K562 (cell line): ENCODE data around the gene TEX38. TPM values are rescaled to one million over a fixed set of nuclear protein-coding genes. Genes with fewer than 3 reads are reported as not detected.

Experiments used
- ATAC-seq: fragments of 200-7000 bp; cut with Tn5 transposase; 3 replicates; pipeline ENCODE4 v1.9.1; 2020; ENCODE audit warnings: moderate library complexity
- BruUV-seq: library from RNA; stranded (reverse); fragments of 400-500 nt; replicated peaks from 2 replicates; lab custom pipeline; 2021; lab: Mats Ljungman, UMichigan
- CTCF ChIA-PET: fragments of 300-600 bp; formaldehyde crosslinking; extraction: SDS; loops from one replicate; lab custom pipeline; 2021; ENCODE audit warnings: low intra/inter-chr PET ratio; lab: Yijun Ruan, JAX
- POLR2A ChIA-PET: fragments of 300-600, 350-650 bp; sonication (Branson Sonifier 250); formaldehyde crosslinking; extraction: SDS; loops from one replicate; lab custom pipeline; 2021; ENCODE audit warnings: antibody characterized with exemption, inconsistent platforms; lab: Yijun Ruan, JAX
- DNase-seq, 4 experiments: peaks; one replicate each; pipeline versions ENCODE4 v3.0.0 to v3.0.0-alpha.2; 2011 to 2018; ENCODE audit warnings: low spot score in 3 of 4, mixed read lengths in 3 of 4; ENCODE audit errors: extremely low read depth in 1 of 4
- FAIRE-seq: peaks from 2 replicates; lab custom pipeline; 2011; peaks lifted over from hg19 to GRCh38; lab: Jason Lieb, UNC
- H2AFZ ChIP-seq: 2 replicates; pipeline ENCODE4 v1.6.0; 2011; ENCODE audit warnings: low read depth, low read length, control low read depth, inconsistent platforms
- H3K27ac ChIP-seq: fragments of 200-600 bp; 3 replicates; pipeline ENCODE4 v1.8.0; 2011; ENCODE audit warnings: low read depth, mild to moderate bottlenecking, control low read depth, inconsistent platforms, low read length, moderate library complexity, mixed read lengths; ENCODE audit errors: extremely low read depth
- H3K27me3 ChIP-seq, 2 experiments: fragments of 300-600 bp in 1 of 2; 2 replicates in 1 of 2; 3 replicates in 1 of 2; pipeline versions ENCODE4 v1.6.0 to v1.8.0; 2011; ENCODE audit warnings: inconsistent platforms in 2 of 2, low read length in 2 of 2, mild to moderate bottlenecking in 1 of 2, mixed read lengths in 1 of 2, moderate library complexity in 1 of 2; ENCODE audit not compliant: control insufficient read depth in 2 of 2, insufficient read depth in 2 of 2
- H3K36me3 ChIP-seq: fragments of 300-600 bp; 3 replicates; pipeline ENCODE4 v1.8.0; 2011; ENCODE audit warnings: mild to moderate bottlenecking, low read length, inconsistent platforms; ENCODE audit not compliant: control insufficient read depth, insufficient read depth
- H3K4me1 ChIP-seq, 2 experiments: fragments of 200-600 bp in 1 of 2; replicated peaks in 1 of 2; 2 replicates in 1 of 2; 3 replicates in 1 of 2; pipeline versions ENCODE4 v1.5.1 to v1.8.0; 2011; ENCODE audit warnings: inconsistent platforms in 2 of 2, low read length in 2 of 2, mild to moderate bottlenecking in 1 of 2, mixed read lengths in 1 of 2, moderate library complexity in 1 of 2; ENCODE audit not compliant: control insufficient read depth in 2 of 2, insufficient read depth in 2 of 2
- H3K4me2 ChIP-seq: 2 replicates; pipeline ENCODE4 v1.6.1; 2011; ENCODE audit warnings: low read length, control low read depth, inconsistent platforms, mixed read lengths; ENCODE audit not compliant: insufficient read depth
- H3K4me3 ChIP-seq: fragments of 200-600 bp; sonication (generic), shearing (Covaris generic); 2 replicates; pipeline ENCODE4 v1.5.1; 2016; ENCODE audit warnings: control low read depth, inconsistent platforms
- H3K79me2 ChIP-seq: fragments of 200-600 bp; 3 replicates; pipeline ENCODE4 v1.8.0; 2011; ENCODE audit warnings: low read length, inconsistent platforms; ENCODE audit not compliant: control insufficient read depth, insufficient read depth
- H3K9ac ChIP-seq, 2 experiments: 2 replicates each; pipeline versions ENCODE4 v1.6.0 to v1.6.1; 2011; ENCODE audit warnings: low read depth in 2 of 2, low read length in 2 of 2, control low read depth in 1 of 2, inconsistent platforms in 1 of 2, mild to moderate bottlenecking in 1 of 2, mixed read lengths in 1 of 2; ENCODE audit not compliant: insufficient read depth in 1 of 2
- H3K9me1 ChIP-seq: one replicate; pipeline ENCODE4 v1.6.0; 2011; ENCODE audit warnings: inconsistent platforms, mild to moderate bottlenecking, low read length, moderate library complexity; ENCODE audit not compliant: control insufficient read depth, insufficient read depth
- H3K9me3 ChIP-seq: replicated peaks from 2 replicates; pipeline ENCODE4 v1.5.1; 2011; ENCODE audit warnings: low read depth, low read length, inconsistent platforms; ENCODE audit not compliant: control insufficient read depth, insufficient read depth
- H4K20me1 ChIP-seq: replicated peaks from 2 replicates; pipeline ENCODE4 v1.6.1; 2011; ENCODE audit warnings: low read length, inconsistent platforms, mixed read lengths; ENCODE audit not compliant: control insufficient read depth, insufficient read depth
- ASH1L ChIP-seq: fragments of 450-650 bp; IDR thresholded peaks from 2 replicates; pipeline ENCODE4 v1.6.1; 2018; ENCODE audit warnings: borderline replicate concordance, mild to moderate bottlenecking, low read depth; ENCODE audit not compliant: partially characterized antibody
- CREBBP ChIP-seq: IDR thresholded peaks from one replicate; pipeline ENCODE4 v1.6.1; 2012; ENCODE audit warnings: low read depth, mild to moderate bottlenecking, control low read depth, inconsistent platforms, low read length
- DNMT1 ChIP-seq: fragments of 450-650 bp; IDR thresholded peaks from 2 replicates; pipeline ENCODE4 v1.6.1; 2016; ENCODE audit warnings: antibody characterized with exemption, mild to moderate bottlenecking
- KLF13 ChIP-seq: fragments of 450-650 bp; IDR thresholded peaks from 2 replicates; pipeline ENCODE4 v1.6.1; 2016; ENCODE audit warnings: missing genetic modification characterization, low read depth, mild to moderate bottlenecking, missing compliant biosample characterization, moderate library complexity, borderline replicate concordance
- MIER1 ChIP-seq: fragments of 450-650 bp; IDR thresholded peaks from 2 replicates; pipeline ENCODE4 v1.6.1; 2016; ENCODE audit warnings: antibody characterized with exemption, mild to moderate bottlenecking, low read depth
- NFIX ChIP-seq: fragments of 250-450 bp; sonication (Bioruptor Pico); IDR thresholded peaks from 2 replicates; pipeline ENCODE4 v1.4.0; 2020; ENCODE audit warnings: low read depth, mild to moderate bottlenecking, moderate library complexity
- NRF1 ChIP-seq, 2 experiments: fragments of 450-650 bp; IDR thresholded peaks in 1 of 2; conservative IDR thresholded peaks in 1 of 2; 2 replicates each; pipeline ENCODE4 v1.6.1; 2014; ENCODE audit warnings: mild to moderate bottlenecking in 2 of 2
- PTTG1 ChIP-seq: fragments of 450-650 bp; IDR thresholded peaks from 2 replicates; pipeline ENCODE4 v1.6.1; 2016; ENCODE audit warnings: low read depth, mild to moderate bottlenecking, missing genetic modification characterization, missing compliant biosample characterization
- SIN3A ChIP-seq, 2 experiments: fragments of 150-350 bp in 1 of 2; IDR thresholded peaks; 2 replicates each; pipeline ENCODE4 v1.6.1; 2011 to 2016; ENCODE audit warnings: borderline replicate concordance in 2 of 2, low read depth in 2 of 2, low read length in 2 of 2, mild to moderate bottlenecking in 2 of 2, moderate library complexity in 2 of 2; ENCODE audit not compliant: control insufficient read depth in 1 of 2
- STAT6 ChIP-seq: sonication (generic); formaldehyde crosslinking; IDR thresholded peaks from 2 replicates; pipeline ENCODE4 v1.8.1; 2023; ENCODE audit warnings: mild to moderate bottlenecking, missing genetic modification reagents
- ZC3H8 ChIP-seq: fragments of 450-650 bp; IDR thresholded peaks from 2 replicates; pipeline ENCODE4 v1.6.1; 2017
- ZFP91 ChIP-seq: sonication (generic); formaldehyde crosslinking; IDR thresholded peaks from 2 replicates; pipeline ENCODE4 v1.8.0; 2022; ENCODE audit warnings: mild to moderate bottlenecking, missing genetic modification reagents
- ZNF146 ChIP-seq: IDR thresholded peaks from one replicate; pipeline ENCODE4 v1.6.1; 2018; ENCODE audit warnings: missing compliant biosample characterization; ENCODE audit not compliant: unreplicated experiment
- ZNF24 ChIP-seq: fragments of 450-650 bp; IDR thresholded peaks from 2 replicates; pipeline ENCODE4 v1.6.1; 2016
- WGBS: fragments of 100-300 bp; shearing (Covaris generic); methylation state at CpG from one replicate; pipeline ENCODE4 v1.1.6; 2016; ENCODE audit warnings: low coverage, mixed read lengths; ENCODE audit not compliant: insufficient coverage; ENCODE audit errors: missing lambda C conversion rate; 5-methylcytosine and 5-hydroxymethylcytosine counted together
- in situ Hi-C: fragments of 300-500 bp; cut with MboI; formaldehyde crosslinking; loops from 4 replicates; pipeline ENCODE4 v1.15.0; 2018; ENCODE audit warnings: inconsistent platforms, mixed read lengths
- intact Hi-C: fragments of 100-400 bp; cut with micrococcal nuclease; formaldehyde crosslinking; loops from 2 replicates; pipeline ENCODE4 v1.14.2; 2022
- polyA plus RNA-seq, 8 experiments: library from polyadenylated mRNA; depleted of rRNA in 4 of 8; stranded (reverse) in 5 of 8; unstranded in 3 of 8; fragments of >200 nt; fragmentation: Nextera tagmentation in 2 of 8; fragmentation: Illumina TruSeq in 1 of 8; extraction: Ambion mirVana in 2 of 8; extraction: Trizol in 1 of 8; gene quantifications; 2 replicates each; pipeline versions ENCODE4 v1.2.1 to v1.2.3, GENCODE V29; 2011 to 2014; ENCODE audit warnings: inconsistent platforms in 1 of 8, missing spikeins in 1 of 8
- total RNA-seq, 7 experiments: library from RNA; depleted of rRNA in 6 of 7; stranded (reverse); fragments of >200 nt in 6 of 7; fragmentation: Illumina TruSeq in 2 of 7; extraction: Trizol in 2 of 7; gene quantifications; 2 replicates each; pipeline versions ENCODE4 v1.2.1 to v1.2.3, GENCODE V29; 2011 to 2021; ENCODE audit warnings: low replicate concordance in 1 of 7

Gene TEX38
- total and polyA plus RNA-seq, 9 of the 15 experiments (the other 6 are each of a cell fraction or from before 2014, with no cell fraction given): not detected

GRCh38 chr1:46679789-46680573, 8.3 kb downstream of the TEX38 start:
- ATAC-seq: no peak
- no peak for FAIRE-seq
- Histone ChIP-seq H2AFZ (no peak overlapping the region), H3K27ac (no peak overlapping the region), H3K79me2 (no peaks in the 10 kb centered on the region), H3K9me1 (no peaks in the 10 kb centered on the region), H3K9me3 (no peaks in the 10 kb centered on the region), H3K36me3 (peaks cover 94% of the 10 kb centered on the region), H3K4me1 (peaks cover 0 to 15% of the 10 kb centered on the region in 2 experiments; a peak in 2 of 5 replicates), H3K27me3 (no peaks in the 10 kb centered on the region), H4K20me1 (no peaks in the 10 kb centered on the region), H3K4me3 (no peak overlapping the region), H3K9ac (no peak overlapping the region), H3K4me2 (no peak overlapping the region)
- DNase-seq: no peak
- ChIA-PET CTCF (interaction anchor here (0.6 kb wide), 1 partner anchor 12 kb away, joined by 4 read pairs; the partner anchor contains the start of gene ATPAF1), POLR2A (interaction anchor here (1.6 kb wide), 1 partner anchor 12 kb away, joined by 6 read pairs; the partner anchor contains the start of gene ATPAF1)
- BruUV-seq: no TSS peak
- WGBS: 93% methylated on average over 6 of the region's 6 CpGs
- in situ Hi-C loops: no loop called here
- intact Hi-C loops: no loop called here
- TF ChIP-seq ZNF146 (CRISPR knock-in tag): peak; percentile 26
- TF ChIP-seq KLF13 (tag): no peak
- no peak for TF ChIP-seq PTTG1 (tag)
- TF ChIP-seq STAT6 (CRISPR knock-in tag): no peak
- no peak for TF ChIP-seq SIN3A (IDR thresholded peaks at IDR 0.05; ENCODE audit: borderline replicate concordance in 2 of 2, control insufficient read depth in 1 of 2, low read depth in 2 of 2, low read length in 2 of 2)
- no peak for TF ChIP-seq CREBBP
- TF ChIP-seq ZNF24: 0 out of 2 replicates have a peak, but pooled peaks have one; percentile 39
- no peak for TF ChIP-seq DNMT1
- no peak for TF ChIP-seq ZC3H8
- TF ChIP-seq ZFP91 (CRISPR knock-in tag): no peak
- TF ChIP-seq ASH1L: no peak
- TF ChIP-seq NRF1 (conservative IDR thresholded peaks at IDR 0.05 in 1 of 2, IDR thresholded peaks at IDR 0.05 in 1 of 2): no peak
- no peak for TF ChIP-seq NFIX (CRISPR knock-in tag)
- TF ChIP-seq MIER1: no peak
